Panc1 (cell line): ENCODE results near the gene PRDX1. TPM values are rescaled to one million over a fixed set of nuclear protein-coding genes. Genes with fewer than 3 reads are reported as not detected.

Experiments
- ATAC-seq: fragments of 200-7000 bp; cut with Tn5 transposase; 2 replicates; pipeline ENCODE4 v1.9.1; 2020; ENCODE audit warnings: mild to moderate bottlenecking, moderate library complexity
- BruUV-seq: library from RNA; stranded (reverse); fragments of 400-500 nt; replicated peaks from 2 replicates; lab custom pipeline; 2021; lab: Mats Ljungman, UMichigan
- CTCF ChIA-PET: fragments of 300-600 bp; sonication (Branson Sonifier 250); formaldehyde crosslinking; loops from one replicate; lab custom pipeline; 2022; ENCODE audit warnings: antibody characterized with exemption; lab: Charles Lee
- POLR2A ChIA-PET: fragments of 300-600 bp; sonication (Branson Sonifier 250); formaldehyde crosslinking; loops from one replicate; lab custom pipeline; 2022; ENCODE audit warnings: antibody characterized with exemption; lab: Charles Lee
- DNase-seq: peaks from one replicate; pipeline ENCODE4 v3.0.0-alpha.2; 2010; ENCODE audit warnings: low read depth, low spot score
- H3K27ac ChIP-seq: 2 replicates; pipeline ENCODE4 v1.5.1; 2011; ENCODE audit warnings: mild to moderate bottlenecking, low read length, inconsistent platforms
- H3K27me3 ChIP-seq: fragments of 200-500 bp; sonication (Bioruptor generic); 2 replicates; pipeline ENCODE4 v1.6.0; 2014; ENCODE audit warnings: low read length, inconsistent platforms; ENCODE audit not compliant: control insufficient read depth, insufficient read depth
- H3K36me3 ChIP-seq: fragments of 200-500 bp; sonication (Bioruptor generic); 2 replicates; pipeline ENCODE4 v1.5.1; 2014; ENCODE audit warnings: inconsistent platforms, mild to moderate bottlenecking, low read length, moderate library complexity; ENCODE audit not compliant: control insufficient read depth, insufficient read depth
- H3K4me1 ChIP-seq: 2 replicates; pipeline ENCODE4 v1.5.1; 2011; ENCODE audit warnings: inconsistent platforms, mild to moderate bottlenecking, low read length, moderate library complexity; ENCODE audit not compliant: control insufficient read depth, insufficient read depth
- H3K4me3 ChIP-seq, 2 experiments: 2 replicates each; pipeline ENCODE4 v1.5.1; 2011 to 2012; ENCODE audit warnings: low read depth in 2 of 2, low read length in 2 of 2, mild to moderate bottlenecking in 2 of 2, inconsistent platforms in 1 of 2, moderate library complexity in 1 of 2
- H3K9me3 ChIP-seq: fragments of 200-500 bp; sonication (Bioruptor generic); 2 replicates; pipeline ENCODE4 v1.5.1; 2014; ENCODE audit warnings: low read depth, mild to moderate bottlenecking, inconsistent platforms, low read length, moderate library complexity; ENCODE audit not compliant: control insufficient read depth, insufficient read depth
- POLR2AphosphoS5 ChIP-seq: IDR thresholded peaks from 2 replicates; pipeline ENCODE4 v1.6.1; 2012; ENCODE audit warnings: mild to moderate bottlenecking, low read depth, low read length, moderate library complexity
- SIN3A ChIP-seq: IDR thresholded peaks from 2 replicates; pipeline ENCODE4 v1.6.1; 2012; ENCODE audit warnings: low read depth, mild to moderate bottlenecking, low read length, moderate library complexity, borderline replicate concordance; ENCODE audit not compliant: insufficient read depth
- TCF7L2 ChIP-seq: IDR thresholded peaks from 2 replicates; pipeline ENCODE4 v1.6.1; 2011; ENCODE audit warnings: mild to moderate bottlenecking, low read depth, low read length, inconsistent platforms
- in situ Hi-C: cut with HindIII; loops from 2 replicates; pipeline ENCODE4 v1.10.0; 2016; ENCODE audit warnings: low sequenced_read_pairs, low pct_unique_long_range_greater_than_20kb
- intact Hi-C: fragments of 100-400 bp; cut with micrococcal nuclease; formaldehyde crosslinking; loops from one replicate; pipeline ENCODE4 v1.10.0; 2022; ENCODE audit not compliant: unreplicated experiment
- total RNA-seq: library from RNA; stranded (reverse); gene quantifications from one replicate; pipeline ENCODE4 v1.2.1, GENCODE V29; 2021; ENCODE audit not compliant: unreplicated experiment
- TF ChIP-seq, protein P1 (sequence below): fragments of 450-650 bp; IDR thresholded peaks from 2 replicates; pipeline ENCODE4 v1.5.1; 2017; ENCODE audit warnings: mild to moderate bottlenecking
- TF ChIP-seq, protein P2 (sequence below), 2 experiments: IDR thresholded peaks; 2 replicates each; pipeline ENCODE4 v1.6.1; 2011 to 2012; ENCODE audit warnings: low read depth in 2 of 2, control low read depth in 1 of 2, low read length in 1 of 2, mild to moderate bottlenecking in 1 of 2, moderate library complexity in 1 of 2; ENCODE audit not compliant: insufficient read depth in 1 of 2

PRDX1 gene
- total RNA-seq, 1 experiment from 2014 or later = 719 TPM

- H3K4me3 ChIP-seq = no peak overlapping the region
- H3K27ac ChIP-seq = no peak overlapping the region
- in situ Hi-C loops = no loop called here
- DNase-seq (no peak), ATAC-seq (0 out of 2 replicates have a peak, but pooled peaks have one; percentile 23)
- H3K9me3 ChIP-seq = no peaks in the 10 kb centered on the region
- TF ChIP-seq SIN3A (no peak), POLR2AphosphoS5 (no peak)
- CTCF ChIA-PET = interaction anchor here (0.7 kb wide), 1 partner anchor 66 kb away, joined by 3 read pairs; no protein-coding TSS in a partner anchor
- H3K27me3 ChIP-seq = no peaks in the 10 kb centered on the region
- no peaks in the 10 kb centered on the region for H3K36me3 ChIP-seq
- BruUV-seq = no TSS peak
- POLR2A ChIA-PET = interaction anchor here (0.7 kb wide), 1 partner anchor 370 kb away, joined by 15 read pairs; no protein-coding TSS in a partner anchor
- H3K4me1 ChIP-seq = no peaks in the 10 kb centered on the region
- intact Hi-C loops = no loop called here
These were observed 22.1 kb upstream of the PRDX1 start for GRCh38 chr1:45543581-45544417.

- BruUV-seq = no TSS peak
- no peaks in the 10 kb centered on the region for H3K4me1 ChIP-seq
- H3K4me3 ChIP-seq = no peak overlapping the region
- H3K27ac ChIP-seq = no peak overlapping the region
- POLR2A ChIA-PET = no interaction called here
- intact Hi-C loops = no loop called here
- no peaks in the 10 kb centered on the region for H3K36me3 ChIP-seq
- H3K27me3 ChIP-seq = no peaks in the 10 kb centered on the region
- H3K9me3 ChIP-seq = no peaks in the 10 kb centered on the region
- no peak for ATAC-seq
- in situ Hi-C loops = no loop called here
- TF ChIP-seq TCF7L2 = no peak
- TF ChIP-seq, protein P1, sequence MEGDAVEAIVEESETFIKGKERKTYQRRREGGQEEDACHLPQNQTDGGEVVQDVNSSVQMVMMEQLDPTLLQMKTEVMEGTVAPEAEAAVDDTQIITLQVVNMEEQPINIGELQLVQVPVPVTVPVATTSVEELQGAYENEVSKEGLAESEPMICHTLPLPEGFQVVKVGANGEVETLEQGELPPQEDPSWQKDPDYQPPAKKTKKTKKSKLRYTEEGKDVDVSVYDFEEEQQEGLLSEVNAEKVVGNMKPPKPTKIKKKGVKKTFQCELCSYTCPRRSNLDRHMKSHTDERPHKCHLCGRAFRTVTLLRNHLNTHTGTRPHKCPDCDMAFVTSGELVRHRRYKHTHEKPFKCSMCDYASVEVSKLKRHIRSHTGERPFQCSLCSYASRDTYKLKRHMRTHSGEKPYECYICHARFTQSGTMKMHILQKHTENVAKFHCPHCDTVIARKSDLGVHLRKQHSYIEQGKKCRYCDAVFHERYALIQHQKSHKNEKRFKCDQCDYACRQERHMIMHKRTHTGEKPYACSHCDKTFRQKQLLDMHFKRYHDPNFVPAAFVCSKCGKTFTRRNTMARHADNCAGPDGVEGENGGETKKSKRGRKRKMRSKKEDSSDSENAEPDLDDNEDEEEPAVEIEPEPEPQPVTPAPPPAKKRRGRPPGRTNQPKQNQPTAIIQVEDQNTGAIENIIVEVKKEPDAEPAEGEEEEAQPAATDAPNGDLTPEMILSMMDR = no peak
- TF ChIP-seq SIN3A = no peak
- TF ChIP-seq, protein P2, sequence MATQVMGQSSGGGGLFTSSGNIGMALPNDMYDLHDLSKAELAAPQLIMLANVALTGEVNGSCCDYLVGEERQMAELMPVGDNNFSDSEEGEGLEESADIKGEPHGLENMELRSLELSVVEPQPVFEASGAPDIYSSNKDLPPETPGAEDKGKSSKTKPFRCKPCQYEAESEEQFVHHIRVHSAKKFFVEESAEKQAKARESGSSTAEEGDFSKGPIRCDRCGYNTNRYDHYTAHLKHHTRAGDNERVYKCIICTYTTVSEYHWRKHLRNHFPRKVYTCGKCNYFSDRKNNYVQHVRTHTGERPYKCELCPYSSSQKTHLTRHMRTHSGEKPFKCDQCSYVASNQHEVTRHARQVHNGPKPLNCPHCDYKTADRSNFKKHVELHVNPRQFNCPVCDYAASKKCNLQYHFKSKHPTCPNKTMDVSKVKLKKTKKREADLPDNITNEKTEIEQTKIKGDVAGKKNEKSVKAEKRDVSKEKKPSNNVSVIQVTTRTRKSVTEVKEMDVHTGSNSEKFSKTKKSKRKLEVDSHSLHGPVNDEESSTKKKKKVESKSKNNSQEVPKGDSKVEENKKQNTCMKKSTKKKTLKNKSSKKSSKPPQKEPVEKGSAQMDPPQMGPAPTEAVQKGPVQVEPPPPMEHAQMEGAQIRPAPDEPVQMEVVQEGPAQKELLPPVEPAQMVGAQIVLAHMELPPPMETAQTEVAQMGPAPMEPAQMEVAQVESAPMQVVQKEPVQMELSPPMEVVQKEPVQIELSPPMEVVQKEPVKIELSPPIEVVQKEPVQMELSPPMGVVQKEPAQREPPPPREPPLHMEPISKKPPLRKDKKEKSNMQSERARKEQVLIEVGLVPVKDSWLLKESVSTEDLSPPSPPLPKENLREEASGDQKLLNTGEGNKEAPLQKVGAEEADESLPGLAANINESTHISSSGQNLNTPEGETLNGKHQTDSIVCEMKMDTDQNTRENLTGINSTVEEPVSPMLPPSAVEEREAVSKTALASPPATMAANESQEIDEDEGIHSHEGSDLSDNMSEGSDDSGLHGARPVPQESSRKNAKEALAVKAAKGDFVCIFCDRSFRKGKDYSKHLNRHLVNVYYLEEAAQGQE (IDR thresholded peaks at IDR 0.05; ENCODE audit: insufficient read depth in 1 of 2, low read depth in 2 of 2, low read length in 1 of 2) = no peak
- no peak for TF ChIP-seq POLR2AphosphoS5
- DNase-seq = no peak
- CTCF ChIA-PET = no interaction called here
These were observed 20.9 kb upstream of the PRDX1 start for GRCh38 chr1:45542591-45542990.

DNA sequence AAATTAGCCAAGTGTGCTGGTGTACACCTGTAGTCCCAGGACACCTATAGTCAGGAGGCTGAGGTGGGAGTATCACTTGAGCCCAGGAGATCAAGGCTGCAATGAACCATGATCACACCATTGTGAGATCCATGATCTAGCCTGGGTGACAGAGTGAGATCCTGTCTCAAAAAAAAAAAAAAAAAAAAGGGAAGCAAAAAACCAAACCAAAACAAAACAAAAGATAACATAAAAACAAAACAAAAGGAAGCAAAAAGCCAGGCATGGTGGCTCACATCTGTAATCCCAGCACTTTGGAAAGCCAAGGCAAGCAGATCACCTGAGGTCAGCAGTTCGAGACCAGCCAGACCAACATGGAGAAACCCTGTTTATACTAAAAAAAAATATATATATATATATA is 19.5 kb upstream of the PRDX1 start:
- Histone ChIP-seq H3K27me3 (no peaks in the 10 kb centered on the region), H3K4me3 (no peak overlapping the region), H3K36me3 (no peaks in the 10 kb centered on the region), H3K27ac (no peak overlapping the region), H3K9me3 (no peaks in the 10 kb centered on the region), H3K4me1 (no peaks in the 10 kb centered on the region)
- TF ChIP-seq, protein P1 = no peak
- TF ChIP-seq SIN3A = no peak
- TF ChIP-seq, protein P2 (IDR thresholded peaks at IDR 0.05; ENCODE audit: insufficient read depth in 1 of 2, low read depth in 2 of 2, low read length in 1 of 2) = no peak
- TF ChIP-seq TCF7L2 = no peak
- no peak for TF ChIP-seq POLR2AphosphoS5
- in situ Hi-C loops (no loop called here), intact Hi-C loops (no loop called here)
- ChIA-PET POLR2A (no interaction called here), CTCF (interaction anchor here (0.9 kb wide), 1 partner anchor 20 kb away, joined by 11 read pairs; the partner anchor contains the start of gene PRDX1)
- BruUV-seq = no TSS peak
- ATAC-seq (no peak), DNase-seq (no peak)
